ENCODE data around the gene FAM114A2. TPM values are rescaled to one million over a fixed set of nuclear protein-coding genes. Genes with fewer than 3 reads are reported as not detected.

FAM114A2 gene
- total RNA-seq, 1 donor from 2014 or later: 29.7 TPM

GRCh38 chr5:154042766-154043165 is 4.1 kb upstream of the FAM114A2 start:
- Mint-ChIP-seq H3K27me3 (ENCODE audit: low read depth, unreplicated experiment) (no peaks in the 10 kb centered on the region), H3K36me3 (ENCODE audit: low read depth, unreplicated experiment) (no peaks in the 10 kb centered on the region), H3K4me1 (ENCODE audit: low read depth, unreplicated experiment) (peaks cover 2% of the 10 kb centered on the region), H3K4me3 (ENCODE audit: unreplicated experiment) (no peak overlapping the region), H3K27ac (ENCODE audit: unreplicated experiment) (no peak overlapping the region), H3K9me3 (ENCODE audit: unreplicated experiment) (no peaks in the 10 kb centered on the region)
- TF ChIP-seq EZH2 (IDR thresholded peaks at IDR 0.05; ENCODE audit: insufficient read depth, low read length): no peak
- TF ChIP-seq CTCF (IDR thresholded peaks at IDR 0.05; ENCODE audit: insufficient read depth, low read depth, low read length): no peak
- no peak overlapping the region for H3K4me3 ChIP-seq (ENCODE audit: insufficient read depth, low read depth, low read length)
- no peak for FAIRE-seq
- no peak overlapping the region for H3K9ac ChIP-seq (ENCODE audit: low read length)
- peaks cover 37% of the 10 kb centered on the region for H4K20me1 ChIP-seq (ENCODE audit: insufficient read depth, low read length)
- no peaks in the 10 kb centered on the region for H3K27me3 ChIP-seq (ENCODE audit: insufficient read depth, low read length)
- no peaks in the 10 kb centered on the region for H3K9me3 ChIP-seq (ENCODE audit: insufficient read depth, low read depth, low read length)
- no peaks in the 10 kb centered on the region for H3K36me3 ChIP-seq (ENCODE audit: insufficient read depth, low read length)
- no peak overlapping the region for H2AFZ ChIP-seq (ENCODE audit: low read depth, low read length)
- no peak overlapping the region for H3K27ac ChIP-seq (ENCODE audit: low read depth, low read length)
- peaks cover 81% of the 10 kb centered on the region for H3K79me2 ChIP-seq (ENCODE audit: insufficient read depth, low read length)
- no peak for DNase-seq (ENCODE audit: low read depth)
- H3K4me1 ChIP-seq (ENCODE audit: insufficient read depth, low read length): peaks cover 7% of the 10 kb centered on the region
- no peak overlapping the region for H3K4me2 ChIP-seq (ENCODE audit: low read length)

- peaks cover 7% of the 10 kb centered on the region for H3K4me1 ChIP-seq (ENCODE audit: insufficient read depth, low read length)
- Mint-ChIP-seq H3K4me1 (ENCODE audit: low read depth, unreplicated experiment) (peaks cover 2% of the 10 kb centered on the region), H3K27ac (ENCODE audit: unreplicated experiment) (peak overlapping the region; percentile 93), H3K36me3 (ENCODE audit: low read depth, unreplicated experiment) (no peaks in the 10 kb centered on the region), H3K27me3 (ENCODE audit: low read depth, unreplicated experiment) (no peaks in the 10 kb centered on the region), H3K4me3 (ENCODE audit: unreplicated experiment) (peak overlapping the region; percentile 98), H3K9me3 (ENCODE audit: unreplicated experiment) (no peaks in the 10 kb centered on the region)
- H3K4me3 ChIP-seq (ENCODE audit: insufficient read depth, low read depth, low read length): peak overlapping the region; percentile 97
- H4K20me1 ChIP-seq (ENCODE audit: insufficient read depth, low read length): peaks cover 10% of the 10 kb centered on the region
- FAIRE-seq (no peak), DNase-seq (ENCODE audit: low read depth) (no peak)
- peak overlapping the region; percentile 91 for H3K9ac ChIP-seq (ENCODE audit: low read length)
- no peaks in the 10 kb centered on the region for H3K36me3 ChIP-seq (ENCODE audit: insufficient read depth, low read length)
- no peaks in the 10 kb centered on the region for H3K27me3 ChIP-seq (ENCODE audit: insufficient read depth, low read length)
- TF ChIP-seq EZH2 (IDR thresholded peaks at IDR 0.05; ENCODE audit: insufficient read depth, low read length) (no peak), CTCF (IDR thresholded peaks at IDR 0.05; ENCODE audit: insufficient read depth, low read depth, low read length) (no peak)
- H3K27ac ChIP-seq (ENCODE audit: low read depth, low read length): peak overlapping the region; percentile 84
- H2AFZ ChIP-seq (ENCODE audit: low read depth, low read length): peak overlapping the region; percentile 90
- H3K9me3 ChIP-seq (ENCODE audit: insufficient read depth, low read depth, low read length): no peaks in the 10 kb centered on the region
- peaks cover 64% of the 10 kb centered on the region for H3K79me2 ChIP-seq (ENCODE audit: insufficient read depth, low read length)
- peak overlapping the region; percentile 97 for H3K4me2 ChIP-seq (ENCODE audit: low read length)
Observed at GRCh38 chr5:154039458-154039829, 734 bp upstream of the FAM114A2 start.

- Histone ChIP-seq H3K9me3 (ENCODE audit: insufficient read depth, low read depth, low read length) (no peaks in the 10 kb centered on the region), H3K4me1 (ENCODE audit: insufficient read depth, low read length) (peaks cover 7% of the 10 kb centered on the region), H2AFZ (ENCODE audit: low read depth, low read length) (peak overlapping the region; percentile 90), H4K20me1 (ENCODE audit: insufficient read depth, low read length) (peaks cover 3% of the 10 kb centered on the region), H3K4me2 (ENCODE audit: low read length) (peak overlapping the region; percentile 97), H3K79me2 (ENCODE audit: insufficient read depth, low read length) (peaks cover 56% of the 10 kb centered on the region), H3K4me3 (ENCODE audit: insufficient read depth, low read depth, low read length) (peak overlapping the region; percentile 97), H3K9ac (ENCODE audit: low read length) (peak overlapping the region; percentile 91), H3K27ac (ENCODE audit: low read depth, low read length) (peak overlapping the region; percentile 84), H3K27me3 (ENCODE audit: insufficient read depth, low read length) (no peaks in the 10 kb centered on the region), H3K36me3 (ENCODE audit: insufficient read depth, low read length) (no peaks in the 10 kb centered on the region)
- FAIRE-seq (no peak), DNase-seq (ENCODE audit: low read depth) (no peak)
- peaks cover 2% of the 10 kb centered on the region for H3K4me1 Mint-ChIP-seq (ENCODE audit: low read depth, unreplicated experiment)
- H3K4me3 Mint-ChIP-seq (ENCODE audit: unreplicated experiment): peak overlapping the region; percentile 98
- H3K27me3 Mint-ChIP-seq (ENCODE audit: low read depth, unreplicated experiment): no peaks in the 10 kb centered on the region
- no peaks in the 10 kb centered on the region for H3K36me3 Mint-ChIP-seq (ENCODE audit: low read depth, unreplicated experiment)
- TF ChIP-seq CTCF (IDR thresholded peaks at IDR 0.05; ENCODE audit: insufficient read depth, low read depth, low read length) (no peak), EZH2 (IDR thresholded peaks at IDR 0.05; ENCODE audit: insufficient read depth, low read length) (no peak)
- H3K27ac Mint-ChIP-seq (ENCODE audit: unreplicated experiment): peak overlapping the region; percentile 93
- no peaks in the 10 kb centered on the region for H3K9me3 Mint-ChIP-seq (ENCODE audit: unreplicated experiment)
Observed at GRCh38 chr5:154038261-154038706, 426 bp downstream of the FAM114A2 start.
